ENCODE results near the gene PYGO1. TPM values are rescaled to one million over a fixed set of nuclear protein-coding genes. Genes with fewer than 3 reads are reported as not detected.
A peak's percentile ranks its signal among the peaks of the same experiment; 100 is the strongest.

PYGO1 gene
- total and polyA plus RNA-seq, 2 of the 4 experiments (the other 2 are of a cell fraction) = 3.0 to 6.6 TPM

- intact Hi-C loops (cut with micrococcal nuclease) (no loop called here), in situ Hi-C loops (cut with MboI; ENCODE audit: low sequenced_read_pairs) (no loop called here), dilution Hi-C loops (cut with HindIII; ENCODE audit: low sequenced_read_pairs, unreplicated experiment) (no loop called here)
- WGBS, 2 experiments (ENCODE audit: extremely low coverage in 2 of 2, insufficient read length in 1 of 2) = no CpG with 5 or more reads among the region's 1 CpG
- ChIA-PET CTCF (no interaction called here), POLR2A (ENCODE audit: unreplicated experiment) (no interaction called here)
- no peak overlapping the region for H4K5ac ChIP-seq (ENCODE audit: low read depth, low read length)
- H2AK9ac ChIP-seq (replicated peaks; ENCODE audit: low read depth, low read length, poor library complexity) = no peak overlapping the region
- H3K4me2 ChIP-seq (ENCODE audit: low read depth, low read length) = no peak overlapping the region
- H3K14ac ChIP-seq (replicated peaks; ENCODE audit: low read depth, low read length) = no peak overlapping the region
- H4K20me1 ChIP-seq (ENCODE audit: insufficient read depth, low read length) = no peaks in the 10 kb centered on the region
- H4K8ac ChIP-seq (ENCODE audit: low read depth in 2 of 2, low read length in 2 of 2) = no peak overlapping the region
- H4K91ac ChIP-seq (ENCODE audit: insufficient read depth, low read depth, low read length) = no peak overlapping the region
- no peak overlapping the region for H3K9ac ChIP-seq (ENCODE audit: low read depth, low read length)
- H3K4ac ChIP-seq (ENCODE audit: low read depth, low read length) = no peak overlapping the region
- H3K36me3 ChIP-seq (ENCODE audit: control insufficient read depth, insufficient read depth, low read length) = peaks cover 6% of the 10 kb centered on the region
- H2BK5ac ChIP-seq (ENCODE audit: low read depth, low read length, poor library complexity, severe bottlenecking) = no peak overlapping the region
- H3K9me3 ChIP-seq (ENCODE audit: control insufficient read depth, insufficient read depth, low read length) = no peaks in the 10 kb centered on the region
- no peak overlapping the region for H2AK5ac ChIP-seq (ENCODE audit: low read depth, low read length)
- 0 out of 2 replicates have a peak, but pooled peaks cover 6% of the 10 kb centered on the region for H3K9me1 ChIP-seq (ENCODE audit: insufficient read depth, low read length)
- no peak overlapping the region for H3K56ac ChIP-seq (ENCODE audit: extremely low read depth, insufficient read depth, low read length)
- peak; percentile 34 for DNase-seq
- H2BK20ac ChIP-seq (ENCODE audit: low read depth, low read length) = no peak overlapping the region
- H2BK120ac ChIP-seq (ENCODE audit: low read depth, low read length) = no peak overlapping the region
- BruUV-seq (replicated peaks) = no TSS peak
- H3K27me3 ChIP-seq (ENCODE audit: control insufficient read depth, insufficient read depth, low read length) = no peaks in the 10 kb centered on the region
- no peak overlapping the region for H2AFZ ChIP-seq (replicated peaks; ENCODE audit: low read length, poor library complexity)
- peaks cover 6% of the 10 kb centered on the region; the same call in 1 of the 2 replicates for H3K4me1 ChIP-seq (ENCODE audit: control insufficient read depth, insufficient read depth, low read length)
- H3K18ac ChIP-seq (ENCODE audit: low read depth, low read length) = no peak overlapping the region
- no peak for TF ChIP-seq MXI1 (IDR thresholded peaks at IDR 0.05; ENCODE audit: borderline replicate concordance, low read depth, low read length)
- TF ChIP-seq CEBPB (IDR thresholded peaks at IDR 0.05; ENCODE audit: low read depth, low read length) = no peak
- no peak for TF ChIP-seq BHLHE40 (IDR thresholded peaks at IDR 0.05; ENCODE audit: low read depth, low read length)
- no peak for TF ChIP-seq CHD1 (IDR thresholded peaks at IDR 0.05; ENCODE audit: low read depth, low read length)
- no peak for TF ChIP-seq FOS (IDR thresholded peaks at IDR 0.05; ENCODE audit: low read depth, low read length)
- no peak for TF ChIP-seq MAZ (IDR thresholded peaks at IDR 0.05; ENCODE audit: borderline replicate concordance, low read depth, low read length)
- no peak for TF ChIP-seq RAD21 (IDR thresholded peaks at IDR 0.05; ENCODE audit: low read length)
- no peak for TF ChIP-seq MAFK (IDR thresholded peaks at IDR 0.05; ENCODE audit: low read depth, low read length)
- TF ChIP-seq POLR2A (IDR thresholded peaks at IDR 0.05; ENCODE audit: low read depth, low read length) = no peak
- TF ChIP-seq RFX5 (IDR thresholded peaks at IDR 0.05; ENCODE audit: low read depth, low read length) = no peak
- TF ChIP-seq, protein P1, sequence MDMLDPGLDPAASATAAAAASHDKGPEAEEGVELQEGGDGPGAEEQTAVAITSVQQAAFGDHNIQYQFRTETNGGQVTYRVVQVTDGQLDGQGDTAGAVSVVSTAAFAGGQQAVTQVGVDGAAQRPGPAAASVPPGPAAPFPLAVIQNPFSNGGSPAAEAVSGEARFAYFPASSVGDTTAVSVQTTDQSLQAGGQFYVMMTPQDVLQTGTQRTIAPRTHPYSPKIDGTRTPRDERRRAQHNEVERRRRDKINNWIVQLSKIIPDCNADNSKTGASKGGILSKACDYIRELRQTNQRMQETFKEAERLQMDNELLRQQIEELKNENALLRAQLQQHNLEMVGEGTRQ (IDR thresholded peaks at IDR 0.05; ENCODE audit: low read depth, low read length) = no peak
- TF ChIP-seq ELK1 (IDR thresholded peaks at IDR 0.05; ENCODE audit: borderline replicate concordance, low read depth, low read length) = no peak
- no peak for TF ChIP-seq SMC3 (IDR thresholded peaks at IDR 0.05; ENCODE audit: low read depth, low read length)
- TF ChIP-seq NFE2L2 (IDR thresholded peaks at IDR 0.05; ENCODE audit: low read depth, low read length) = no peak
- TF ChIP-seq RCOR1 (IDR thresholded peaks at IDR 0.05; ENCODE audit: insufficient replicate concordance, low read length) = no peak
- TF ChIP-seq CTCF (conservative IDR thresholded peaks at IDR 0.05; ENCODE audit: low read depth, low read length) = no peak
- no peak overlapping the region for H3K23ac ChIP-seq (ENCODE audit: low read depth, low read length)
- H3K27ac ChIP-seq (ENCODE audit: insufficient read depth, low read length) = no peak overlapping the region
- H3K4me3 ChIP-seq (ENCODE audit: insufficient read depth, low read depth, low read length) = no peak overlapping the region
- no peak overlapping the region for H2BK15ac ChIP-seq (ENCODE audit: low read depth, low read length)
- H3K79me1 ChIP-seq (ENCODE audit: low read depth in 1 of 2, low read length in 2 of 2) = peaks cover 5 to 26% of the 10 kb centered on the region in 2 experiments
- ATAC-seq (ENCODE audit: low read depth) = no peak
Measured at GRCh38 chr15:55549305-55549704, 38.8 kb downstream of the PYGO1 start.

All from IMR-90 (cell line).